Astrocyte (in vitro differentiated cells and primary cell): ENCODE results near the gene HSF4.

Experiments
- CTCF ChIP-seq: IDR thresholded peaks from 2 replicates; pipeline ENCODE4 v1.5.1; 2011; ENCODE audit warnings: low read depth, mild to moderate bottlenecking, inconsistent platforms, low read length, moderate library complexity; ENCODE audit not compliant: insufficient read depth
- EZH2 ChIP-seq: IDR thresholded peaks from 2 replicates; pipeline ENCODE4 v1.6.1; 2012; ENCODE audit warnings: mild to moderate bottlenecking, low read length, inconsistent platforms; ENCODE audit not compliant: insufficient read depth

DNA sequence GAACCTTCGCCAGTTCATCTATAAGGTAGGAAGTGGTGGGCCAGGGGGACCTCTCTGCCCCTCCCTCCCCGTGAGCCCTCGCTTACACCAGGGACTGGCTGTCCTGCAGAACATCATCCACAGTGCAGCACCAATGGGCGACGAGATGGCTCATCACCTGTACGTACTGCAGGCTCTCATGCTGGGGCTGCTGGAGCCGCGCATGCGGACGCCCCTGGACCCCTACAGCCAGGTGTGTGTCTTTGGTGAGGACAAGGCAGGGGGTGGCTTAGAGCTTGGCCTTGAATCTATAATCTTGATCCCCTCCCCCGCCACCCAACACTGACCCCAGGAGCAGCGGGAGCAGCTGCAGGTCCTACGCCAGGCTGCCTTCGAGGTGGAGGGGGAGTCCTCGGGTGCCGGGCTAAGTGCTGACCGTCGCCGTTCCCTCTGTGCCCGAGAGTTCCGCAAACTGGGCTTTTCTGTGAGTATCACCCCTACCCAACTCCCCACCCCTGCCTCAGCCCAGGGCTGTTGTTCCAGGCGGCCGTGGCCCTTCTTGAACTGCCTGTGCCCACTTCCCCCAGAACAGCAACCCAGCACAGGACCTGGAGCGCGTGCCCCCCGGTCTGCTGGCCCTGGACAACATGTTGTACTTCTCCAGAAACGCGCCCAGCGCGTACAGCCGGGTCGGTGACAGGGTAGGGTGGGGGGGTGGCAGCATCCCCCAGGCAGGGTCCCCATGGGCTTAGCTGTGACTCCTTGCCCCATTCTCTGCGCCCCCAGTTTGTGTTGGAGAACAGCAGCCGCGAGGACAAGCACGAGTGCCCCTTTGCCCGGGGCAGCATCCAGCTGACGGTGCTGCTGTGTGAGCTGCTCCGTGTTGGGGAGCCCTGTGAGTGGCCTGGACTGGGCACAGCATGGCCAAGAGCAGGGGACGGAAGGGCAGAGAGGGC lies 37.1 kb downstream of the HSF4 start:
- TF ChIP-seq CTCF (no peak), EZH2 (no peak)
